Gastroesophageal sphincter (tissue), 3 donors: ENCODE measurements around the gene EIF3B.

Experiments
- CTCF ChIP-seq, 4 experiments: fragments of 200-600 bp in 2 of 4; fragments of 450-650 bp in 2 of 4; sonication (generic) in 1 of 4; IDR thresholded peaks; one replicate each; pipeline ENCODE4 v1.5.1; 2017 to 2019; ENCODE audit warnings: antibody characterized with exemption in 4 of 4, mild to moderate bottlenecking in 2 of 4, moderate library complexity in 2 of 4
- EP300 ChIP-seq: sonication (generic); formaldehyde crosslinking; IDR thresholded peaks from one replicate; pipeline ENCODE4 v1.6.1; 2017; ENCODE audit warnings: antibody characterized with exemption, mild to moderate bottlenecking
- POLR2A ChIP-seq, 2 donors: fragments of 450-650 bp; IDR thresholded peaks; one replicate each; pipeline ENCODE4 v1.6.1; 2017; ENCODE audit warnings: antibody characterized with exemption in 2 of 2, mild to moderate bottlenecking in 2 of 2, moderate library complexity in 1 of 2
- POLR2AphosphoS5 ChIP-seq: sonication (generic); formaldehyde crosslinking; IDR thresholded peaks from one replicate; pipeline ENCODE4 v1.6.1; 2017; ENCODE audit warnings: antibody characterized with exemption

GRCh38 chr7:2421943-2422310, 67.3 kb downstream of the EIF3B start:
- TF ChIP-seq POLR2AphosphoS5 (no peak), CTCF (IDR thresholded peaks at IDR 0.05) (no peak), POLR2A (IDR thresholded peaks at IDR 0.05) (no peak), EP300 (no peak)
